GM23338 (cell line): ENCODE data around the gene ZFYVE21. TPM values are rescaled to one million over a fixed set of nuclear protein-coding genes. Genes with fewer than 3 reads are reported as not detected.

Experiments
- ATAC-seq: fragments of 200-7000 bp; cut with Tn5 transposase; 3 replicates; pipeline ENCODE4 v1.9.1; 2020
- DNase-seq: peaks from one replicate; pipeline ENCODE4 v3.0.0-alpha.2; 2015; ENCODE audit warnings: low spot score
- H2AFZ ChIP-seq: fragments of 200-600 bp; sonication (generic); 2 replicates; pipeline ENCODE4 v1.8.0; 2016; ENCODE audit warnings: antibody characterized with exemption, mild to moderate bottlenecking, moderate library complexity
- H3F3A ChIP-seq: fragments of 200-600 bp; sonication (generic); replicated peaks from 2 replicates; pipeline ENCODE4 v1.8.0; 2017; ENCODE audit warnings: antibody characterized with exemption, mixed run types, low read depth
- H3K27ac ChIP-seq: fragments of 200-600 bp; sonication (generic); 2 replicates; pipeline ENCODE4 v1.6.1; 2016; ENCODE audit warnings: low read depth
- H3K27me3 ChIP-seq: fragments of 200-600 bp; sonication (generic); 2 replicates; pipeline ENCODE4 v1.8.0; 2016; ENCODE audit warnings: mild to moderate bottlenecking, mixed run types, moderate library complexity; ENCODE audit not compliant: insufficient read depth
- H3K36me3 ChIP-seq: fragments of 200-600 bp; sonication (generic); 2 replicates; pipeline ENCODE4 v1.8.0; 2016; ENCODE audit warnings: mild to moderate bottlenecking; ENCODE audit not compliant: insufficient read depth
- H3K4me1 ChIP-seq: fragments of 200-600 bp; sonication (generic); 2 replicates; pipeline ENCODE4 v1.8.0; 2016; ENCODE audit warnings: mild to moderate bottlenecking, moderate library complexity; ENCODE audit not compliant: insufficient read depth
- H3K4me2 ChIP-seq: fragments of 200-600 bp; sonication (generic); 2 replicates; pipeline ENCODE4 v1.7.1; 2017; ENCODE audit warnings: mixed run types
- H3K4me3 ChIP-seq: fragments of 200-600 bp; sonication (generic); 2 replicates; pipeline ENCODE4 v1.6.1; 2016; ENCODE audit warnings: mixed run types
- H3K79me2 ChIP-seq: fragments of 200-600 bp; sonication (generic); replicated peaks from 2 replicates; pipeline ENCODE4 v1.8.0; 2017; ENCODE audit warnings: mild to moderate bottlenecking; ENCODE audit not compliant: insufficient read depth
- H3K9me2 ChIP-seq: fragments of 200-600 bp; sonication (generic); 2 replicates; pipeline ENCODE4 v1.8.0; 2017; ENCODE audit not compliant: insufficient read depth
- H4K20me1 ChIP-seq: fragments of 200-600 bp; sonication (generic); replicated peaks from 2 replicates; pipeline ENCODE4 v1.8.0; 2017; ENCODE audit warnings: mild to moderate bottlenecking; ENCODE audit not compliant: insufficient read depth
- H3K27ac Mint-ChIP-seq: 2 replicates; pipeline ENCODE4 v1.8.0; 2020; ENCODE audit warnings: inconsistent platforms, mild to moderate bottlenecking, moderate library complexity, mixed read lengths
- H3K27me3 Mint-ChIP-seq: 3 replicates; pipeline ENCODE4 v1.8.0; 2022; ENCODE audit warnings: low read depth, mild to moderate bottlenecking, moderate library complexity, mixed read lengths, inconsistent platforms; ENCODE audit not compliant: insufficient read depth, poor library complexity
- H3K36me3 Mint-ChIP-seq: 3 replicates; pipeline ENCODE4 v1.8.0; 2021; ENCODE audit warnings: low read depth, mild to moderate bottlenecking, inconsistent platforms, moderate library complexity, mixed read lengths
- H3K4me1 Mint-ChIP-seq: 3 replicates; pipeline ENCODE4 v1.8.0; 2020; ENCODE audit warnings: mild to moderate bottlenecking, inconsistent platforms, mixed read lengths
- H3K4me3 Mint-ChIP-seq: 3 replicates; pipeline ENCODE4 v1.8.0; 2021; ENCODE audit warnings: moderate library complexity, mild to moderate bottlenecking, inconsistent platforms, mixed read lengths
- H3K9me3 Mint-ChIP-seq: 3 replicates; pipeline ENCODE4 v1.8.0; 2020; ENCODE audit warnings: moderate library complexity, mild to moderate bottlenecking, inconsistent platforms, mixed read lengths
- CTCF ChIP-seq, 2 experiments: fragments of 200-600 bp in 1 of 2; sonication (generic) in 1 of 2; conservative IDR thresholded peaks; 2 replicates each; pipeline versions ENCODE4 v1.5.1 to v1.6.1; 2016 to 2017; ENCODE audit warnings: antibody characterized with exemption in 2 of 2, low read depth in 2 of 2, mild to moderate bottlenecking in 2 of 2, moderate library complexity in 1 of 2
- ZNF114 ChIP-seq: fragments of 250-450 bp; sonication (Bioruptor Pico); IDR thresholded peaks from 2 replicates; pipeline ENCODE4 v1.5.0; 2020; ENCODE audit warnings: mild to moderate bottlenecking, moderate library complexity
- polyA plus RNA-seq: library from polyadenylated mRNA; unstranded; fragments of >200 nt; fragmentation: Nextera tagmentation; extraction: Ambion mirVana; gene quantifications from 2 replicates; pipeline ENCODE4 v1.2.1, GENCODE V29; 2016
- total RNA-seq: library from RNA; depleted of rRNA; stranded (reverse); fragments of >200 nt; shearing (Covaris generic); gene quantifications from 2 replicates; pipeline ENCODE4 v1.2.3, GENCODE V29; 2014

The ZFYVE21 gene
- total and polyA plus RNA-seq, 2 experiments from 2014 or later: 88.0 to 89.6 TPM

- H3K9me2 ChIP-seq: no peaks in the 10 kb centered on the region
- H3K9me3 Mint-ChIP-seq: no peaks in the 10 kb centered on the region
- no peaks in the 10 kb centered on the region for H3K27me3 ChIP-seq
- H3K4me1 Mint-ChIP-seq: peaks cover 15% of the 10 kb centered on the region
- peaks cover 1% of the 10 kb centered on the region for H3K4me1 ChIP-seq
- peaks cover 56% of the 10 kb centered on the region for H3K36me3 Mint-ChIP-seq
- H3K27ac Mint-ChIP-seq: no peak overlapping the region
- no peak overlapping the region for H3K27ac ChIP-seq
- H4K20me1 ChIP-seq: peaks cover 16% of the 10 kb centered on the region
- H3K27me3 Mint-ChIP-seq: peaks cover 20% of the 10 kb centered on the region
- no peak for ATAC-seq
- DNase-seq: no peak
- H2AFZ ChIP-seq: no peak overlapping the region
- TF ChIP-seq CTCF (conservative IDR thresholded peaks at IDR 0.05; ENCODE audit: low read depth in 2 of 2) (0 out of 4 replicates have a peak, but pooled peaks of 1 of the 2 experiments have one; percentile 1), ZNF114 (CRISPR knock-in tag) (no peak)
- peaks cover 5% of the 10 kb centered on the region; the same call in 1 of the 2 replicates for H3K36me3 ChIP-seq
- H3K4me3 Mint-ChIP-seq: no peak overlapping the region
- no peak overlapping the region for H3K4me2 ChIP-seq
- no peak overlapping the region for H3K4me3 ChIP-seq
- H3K79me2 ChIP-seq: no peaks in the 10 kb centered on the region
- peaks cover 8% of the 10 kb centered on the region; the same call in 1 of the 2 replicates for H3F3A ChIP-seq
These were observed 9.9 kb upstream of the ZFYVE21 start for GRCh38 chr14:103705504-103706284.

- Mint-ChIP-seq H3K27ac (no peak overlapping the region), H3K27me3 (peaks cover 24% of the 10 kb centered on the region), H3K4me3 (no peak overlapping the region), H3K36me3 (peaks cover 61% of the 10 kb centered on the region), H3K4me1 (peaks cover 23% of the 10 kb centered on the region), H3K9me3 (no peaks in the 10 kb centered on the region)
- Histone ChIP-seq H3K79me2 (no peaks in the 10 kb centered on the region), H3K4me1 (peaks cover 8% of the 10 kb centered on the region), H4K20me1 (peaks cover 18% of the 10 kb centered on the region), H3K27me3 (no peaks in the 10 kb centered on the region), H3K4me2 (no peak overlapping the region), H3K36me3 (peaks cover 5% of the 10 kb centered on the region; the same call in 1 of the 2 replicates), H3K4me3 (no peak overlapping the region), H3K9me2 (no peaks in the 10 kb centered on the region), H3F3A (peaks cover 16% of the 10 kb centered on the region), H2AFZ (no peak overlapping the region), H3K27ac (no peak overlapping the region)
- no peak for TF ChIP-seq CTCF (conservative IDR thresholded peaks at IDR 0.05; ENCODE audit: low read depth in 2 of 2)
- no peak for ATAC-seq
- no peak for DNase-seq
These were observed 8.9 kb upstream of the ZFYVE21 start for GRCh38 chr14:103706551-103707328.
